ENCODE measurements around the gene SLC39A11. TPM values are rescaled to one million over a fixed set of nuclear protein-coding genes. Genes with fewer than 3 reads are reported as not detected.
"Not testable (repeated sequence)": the region's sequence is repeated elsewhere in the genome, so short reads cannot be mapped to it uniquely, and the experiment has no call there.

SLC39A11 gene
- total RNA-seq, 1 donor from 2014 or later: 23.2 TPM

DNA sequence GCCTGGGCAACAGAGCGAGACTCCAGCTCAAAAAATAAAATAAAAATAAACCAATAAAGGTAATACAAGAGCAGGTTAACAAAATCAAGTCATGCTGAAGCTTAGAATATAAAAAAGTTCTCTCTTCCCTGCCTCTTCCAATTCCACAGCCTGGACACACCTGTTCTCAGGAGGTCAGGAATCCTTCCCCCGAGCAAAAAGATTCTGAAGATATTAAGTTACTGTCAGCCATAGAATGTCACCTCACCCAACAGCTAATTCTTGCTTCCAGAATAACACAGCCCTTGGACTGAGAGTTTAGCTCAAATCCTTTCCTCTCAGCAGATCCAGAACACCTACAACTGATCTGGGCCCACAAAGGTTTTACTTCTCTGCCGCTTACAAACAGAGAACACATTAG, 27.1 kb downstream of the SLC39A11 start:
- TF ChIP-seq, protein P1, sequence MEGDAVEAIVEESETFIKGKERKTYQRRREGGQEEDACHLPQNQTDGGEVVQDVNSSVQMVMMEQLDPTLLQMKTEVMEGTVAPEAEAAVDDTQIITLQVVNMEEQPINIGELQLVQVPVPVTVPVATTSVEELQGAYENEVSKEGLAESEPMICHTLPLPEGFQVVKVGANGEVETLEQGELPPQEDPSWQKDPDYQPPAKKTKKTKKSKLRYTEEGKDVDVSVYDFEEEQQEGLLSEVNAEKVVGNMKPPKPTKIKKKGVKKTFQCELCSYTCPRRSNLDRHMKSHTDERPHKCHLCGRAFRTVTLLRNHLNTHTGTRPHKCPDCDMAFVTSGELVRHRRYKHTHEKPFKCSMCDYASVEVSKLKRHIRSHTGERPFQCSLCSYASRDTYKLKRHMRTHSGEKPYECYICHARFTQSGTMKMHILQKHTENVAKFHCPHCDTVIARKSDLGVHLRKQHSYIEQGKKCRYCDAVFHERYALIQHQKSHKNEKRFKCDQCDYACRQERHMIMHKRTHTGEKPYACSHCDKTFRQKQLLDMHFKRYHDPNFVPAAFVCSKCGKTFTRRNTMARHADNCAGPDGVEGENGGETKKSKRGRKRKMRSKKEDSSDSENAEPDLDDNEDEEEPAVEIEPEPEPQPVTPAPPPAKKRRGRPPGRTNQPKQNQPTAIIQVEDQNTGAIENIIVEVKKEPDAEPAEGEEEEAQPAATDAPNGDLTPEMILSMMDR (conservative IDR thresholded peaks at IDR 0.05): no peak
- Mint-ChIP-seq H3K9me3 (peaks cover 13% of the 10 kb centered on the region), H3K4me1 (ENCODE audit: unreplicated experiment) (peaks cover 35% of the 10 kb centered on the region), H3K36me3 (peaks cover 7% of the 10 kb centered on the region), H3K4me3 (peak overlapping the region; percentile 2), H3K27ac (no peak overlapping the region), H3K27me3 (no peaks in the 10 kb centered on the region)
- DNase-seq (ENCODE audit: extremely low spot score, unreplicated experiment): no peak

DNA sequence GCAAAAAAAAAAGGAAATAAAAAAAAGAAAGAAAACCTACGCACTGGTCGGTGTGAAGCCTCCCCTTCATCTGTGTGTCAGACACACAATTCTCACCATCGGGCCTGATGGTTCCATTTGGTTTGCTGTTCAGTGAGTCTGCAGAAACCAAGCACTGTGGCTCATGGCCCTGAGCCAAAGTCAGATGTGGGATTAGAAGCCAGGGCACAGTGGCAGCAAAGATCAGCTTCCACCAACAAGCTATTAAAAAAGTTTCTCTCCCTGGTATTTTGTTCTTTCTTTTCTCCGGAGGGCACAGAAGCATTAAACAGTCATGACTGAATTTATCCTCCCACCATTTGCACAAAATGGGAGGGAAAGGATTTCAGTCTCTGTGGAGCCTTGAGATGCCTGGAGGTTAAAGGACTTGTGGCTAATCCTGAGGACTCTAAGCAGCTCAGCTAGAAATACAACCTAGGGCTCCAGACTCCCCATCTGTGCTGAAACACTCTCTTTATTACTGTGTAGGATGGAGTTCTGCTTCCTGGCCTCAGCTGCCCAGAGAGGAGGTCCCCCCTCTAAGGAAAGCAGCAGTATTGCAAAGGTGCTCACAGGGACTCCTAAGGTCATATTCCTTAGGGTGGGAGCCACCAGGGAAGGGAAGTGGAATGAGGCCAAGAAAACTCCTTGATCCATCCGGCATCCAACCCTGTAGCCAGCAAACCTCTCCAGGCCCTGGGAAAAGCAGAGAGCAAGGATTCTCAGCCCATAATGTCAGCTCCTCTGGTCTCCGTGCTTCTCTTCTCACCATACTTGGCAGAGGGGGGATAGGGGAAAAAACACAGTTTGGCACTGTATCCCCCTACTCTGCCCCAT, 28.2 kb downstream of the SLC39A11 start:
- peaks cover 13% of the 10 kb centered on the region for H3K9me3 Mint-ChIP-seq
- H3K27ac Mint-ChIP-seq: no peak overlapping the region
- H3K4me1 Mint-ChIP-seq (ENCODE audit: unreplicated experiment): peaks cover 31% of the 10 kb centered on the region
- peaks cover 7% of the 10 kb centered on the region for H3K36me3 Mint-ChIP-seq
- H3K27me3 Mint-ChIP-seq: no peaks in the 10 kb centered on the region
- no peak for DNase-seq (ENCODE audit: extremely low spot score, unreplicated experiment)
- H3K4me3 Mint-ChIP-seq: no peak overlapping the region
- TF ChIP-seq, protein P1 (conservative IDR thresholded peaks at IDR 0.05): no peak

GRCh38 chr17:73062726-73063125, 29.8 kb downstream of the SLC39A11 start:
- Mint-ChIP-seq H3K9me3 (peaks cover 13% of the 10 kb centered on the region), H3K4me1 (ENCODE audit: unreplicated experiment) (peaks cover 18% of the 10 kb centered on the region), H3K4me3 (no peak overlapping the region), H3K27ac (no peak overlapping the region), H3K36me3 (peaks cover 7% of the 10 kb centered on the region), H3K27me3 (no peaks in the 10 kb centered on the region)
- DNase-seq (ENCODE audit: extremely low spot score, unreplicated experiment): no peak
- TF ChIP-seq, protein P1 (conservative IDR thresholded peaks at IDR 0.05): no peak

GRCh38 chr17:73061161-73061560, 31.3 kb downstream of the SLC39A11 start:
- H3K4me1 Mint-ChIP-seq (ENCODE audit: unreplicated experiment): peaks cover 11% of the 10 kb centered on the region

DNA sequence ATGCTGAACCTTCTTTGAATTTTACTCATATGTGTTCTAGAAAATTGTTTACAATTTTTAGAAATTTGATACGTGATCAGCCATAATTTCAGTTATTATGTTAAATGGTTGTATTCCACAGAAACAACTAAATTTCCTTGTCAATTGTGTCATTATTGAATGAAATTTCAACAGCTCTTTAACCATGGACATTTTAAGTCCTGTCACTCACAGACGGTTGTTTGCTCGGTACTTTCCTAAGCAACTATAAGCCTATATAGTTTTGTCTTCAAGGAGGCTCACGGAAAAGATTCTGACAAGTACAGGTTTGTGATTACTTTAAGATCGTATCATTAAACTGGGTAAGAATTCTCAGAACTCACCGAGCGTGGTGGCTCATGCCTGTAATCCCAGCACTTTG, 31.8 kb downstream of the SLC39A11 start:
- no peak overlapping the region for H3K4me3 Mint-ChIP-seq

More at GRCh38 chr17:73061161-73061560, 31.3 kb downstream of the SLC39A11 start:
- Mint-ChIP-seq H3K36me3 (no peaks in the 10 kb centered on the region), H3K27me3 (no peaks in the 10 kb centered on the region), H3K27ac (no peak overlapping the region), H3K9me3 (peaks cover 3% of the 10 kb centered on the region), H3K4me3 (no peak overlapping the region)
- DNase-seq (ENCODE audit: extremely low spot score, unreplicated experiment): no peak
- TF ChIP-seq, protein P1 (conservative IDR thresholded peaks at IDR 0.05): no peak

DNA sequence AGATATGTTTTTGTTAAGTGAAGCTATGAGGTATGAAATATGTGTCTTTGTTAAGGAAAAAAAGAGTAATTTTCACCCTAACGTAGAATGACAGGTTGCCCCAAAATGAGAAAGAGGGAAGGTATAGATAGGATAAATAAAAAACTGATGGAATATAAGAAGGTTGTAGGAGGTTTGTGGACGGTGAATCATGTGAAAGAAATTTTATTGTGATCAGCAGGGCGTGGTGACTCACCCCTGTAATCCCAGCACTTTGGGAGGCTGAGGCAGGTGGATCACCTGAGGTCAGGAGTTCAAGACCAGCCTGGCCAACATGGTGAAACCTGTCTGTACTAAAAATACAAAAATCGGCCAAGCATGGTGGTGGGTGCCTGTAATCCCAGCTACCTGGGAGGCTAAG, 32.8 kb downstream of the SLC39A11 start:
- not testable (repeated sequence) for DNase-seq (ENCODE audit: extremely low spot score, unreplicated experiment); H3K27me3 Mint-ChIP-seq; H3K36me3 Mint-ChIP-seq; H3K27ac Mint-ChIP-seq; H3K4me3 Mint-ChIP-seq; H3K9me3 Mint-ChIP-seq; H3K4me1 Mint-ChIP-seq (ENCODE audit: unreplicated experiment)

More for the DNA sequence above, 31.8 kb downstream of the SLC39A11 start:
- Mint-ChIP-seq H3K4me1 (ENCODE audit: unreplicated experiment) (peaks cover 11% of the 10 kb centered on the region), H3K27ac (no peak overlapping the region), H3K9me3 (no peaks in the 10 kb centered on the region), H3K27me3 (no peaks in the 10 kb centered on the region), H3K36me3 (no peaks in the 10 kb centered on the region)
- DNase-seq (ENCODE audit: extremely low spot score, unreplicated experiment): no peak
- TF ChIP-seq, protein P1 (conservative IDR thresholded peaks at IDR 0.05): no peak

Data from type B pancreatic cell (in vitro differentiated cells).